BLaER1 (cell line): Measurements from ENCODE around the gene BUD13.

Experiments used
- H3K27ac ChIP-seq: shearing (Covaris generic); formaldehyde crosslinking; 2 replicates; pipeline ENCODE4 v1.8.1; 2022
- H3K27me3 ChIP-seq: shearing (Covaris generic); formaldehyde crosslinking; 2 replicates; pipeline ENCODE4 v1.8.1; 2022
- H3K36me3 ChIP-seq: shearing (Covaris generic); formaldehyde crosslinking; 2 replicates; pipeline ENCODE4 v1.8.1; 2022
- H3K4me1 ChIP-seq: shearing (Covaris generic); formaldehyde crosslinking; 2 replicates; pipeline ENCODE4 v1.8.1; 2022
- H3K4me2 ChIP-seq: shearing (Covaris generic); formaldehyde crosslinking; 2 replicates; pipeline ENCODE4 v1.8.1; 2022
- H3K4me3 ChIP-seq: shearing (Covaris generic); formaldehyde crosslinking; 2 replicates; pipeline ENCODE4 v1.8.1; 2022
- H3K9ac ChIP-seq: shearing (Covaris generic); formaldehyde crosslinking; 2 replicates; pipeline ENCODE4 v1.8.1; 2022
- H3K9me3 ChIP-seq: shearing (Covaris generic); formaldehyde crosslinking; 2 replicates; pipeline ENCODE4 v1.8.1; 2022
- H4K20me1 ChIP-seq: shearing (Covaris generic); formaldehyde crosslinking; 2 replicates; pipeline ENCODE4 v1.8.1; 2022
- Cebpa-rat ChIP-seq: shearing (Covaris generic); IDR thresholded peaks from 2 replicates; pipeline ENCODE4 v1.8.1; 2022

The BUD13 gene

DNA sequence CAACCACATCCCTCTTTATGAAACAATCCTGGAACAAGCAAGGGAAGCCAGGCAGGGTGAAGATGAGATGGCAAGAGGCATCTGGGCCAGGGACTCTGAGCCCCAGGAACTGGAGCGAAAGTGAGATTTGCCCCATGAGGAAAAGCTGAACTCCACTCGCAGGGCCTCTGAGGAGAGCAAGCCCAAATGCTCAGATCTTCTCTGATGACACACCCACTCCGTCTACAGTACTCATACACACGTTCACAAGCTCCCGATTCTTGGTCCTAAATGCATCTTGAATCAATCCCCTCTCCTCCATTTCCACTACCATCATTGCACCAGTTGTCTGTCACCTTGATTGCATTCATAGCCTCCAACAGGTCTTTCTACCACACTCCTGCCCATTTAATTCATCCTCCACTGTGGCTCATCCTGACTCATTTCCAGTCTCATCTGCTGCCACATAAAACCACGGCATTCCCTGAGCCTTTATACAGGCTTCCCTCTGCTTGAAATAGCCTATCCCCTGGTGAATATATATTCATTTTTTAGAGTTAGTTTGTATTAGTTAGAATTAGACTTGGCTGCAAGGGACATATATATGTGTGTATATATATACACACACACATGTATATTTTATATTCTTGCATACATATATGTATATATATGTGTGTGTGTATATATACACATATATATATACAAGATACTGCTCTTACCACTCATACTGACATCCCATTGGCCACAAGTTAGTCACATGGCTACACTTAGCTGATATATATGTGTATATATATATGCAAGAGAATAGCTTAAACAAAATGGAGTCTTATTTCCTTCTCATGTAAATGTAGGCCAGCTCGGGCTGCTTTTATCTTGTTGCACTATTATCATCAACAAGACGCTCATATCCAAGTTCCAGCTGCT, 20.3 kb upstream of the BUD13 start:
- TF ChIP-seq Cebpa-rat, result no peak
- Histone ChIP-seq H3K36me3 (no peaks in the 10 kb centered on the region), H3K4me3 (no peak overlapping the region), H3K9ac (no peak overlapping the region), H3K9me3 (no peaks in the 10 kb centered on the region), H3K27ac (no peak overlapping the region), H3K4me1 (peaks cover 10% of the 10 kb centered on the region), H3K27me3 (no peaks in the 10 kb centered on the region), H4K20me1 (no peaks in the 10 kb centered on the region), H3K4me2 (no peak overlapping the region)

DNA sequence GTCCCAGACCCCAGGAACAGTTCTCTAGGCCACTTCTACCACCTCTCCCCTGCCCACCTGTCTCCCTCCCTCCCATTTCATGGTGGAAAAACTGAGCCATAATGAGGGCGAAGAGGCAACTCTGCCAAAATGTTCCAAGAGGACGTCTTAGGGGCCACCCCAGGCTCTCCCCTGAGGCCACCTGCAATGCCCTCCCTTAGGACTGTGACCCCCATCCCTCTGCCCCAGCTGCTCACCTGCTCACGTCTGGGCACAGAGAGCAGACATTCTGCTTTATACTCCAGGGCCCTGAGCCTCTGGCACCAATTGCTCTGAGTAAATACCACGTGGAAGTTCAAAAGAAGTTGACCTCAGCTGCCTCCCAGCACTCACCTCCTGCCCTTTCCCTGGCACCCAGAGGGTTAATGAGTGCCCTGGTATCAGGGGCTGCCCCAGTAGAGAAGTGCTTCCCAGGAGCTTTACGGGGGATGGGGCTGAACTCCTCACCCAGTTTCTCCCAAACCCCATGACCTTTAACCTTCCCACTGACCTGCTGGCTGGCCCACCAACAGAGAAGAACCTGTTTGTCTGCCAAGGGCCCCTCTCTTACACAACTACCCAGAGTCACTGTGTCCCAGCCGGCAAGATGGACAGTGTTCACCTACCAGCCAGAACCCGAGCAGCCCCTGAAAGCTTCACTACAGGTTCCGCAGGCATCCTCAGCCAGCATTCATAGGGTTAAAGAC, 19.5 kb upstream of the BUD13 start:
- Histone ChIP-seq H4K20me1 (no peaks in the 10 kb centered on the region), H3K27me3 (no peaks in the 10 kb centered on the region), H3K4me3 (no peak overlapping the region), H3K27ac (no peak overlapping the region), H3K9me3 (no peaks in the 10 kb centered on the region), H3K36me3 (no peaks in the 10 kb centered on the region), H3K9ac (no peak overlapping the region), H3K4me1 (peaks cover 11% of the 10 kb centered on the region), H3K4me2 (no peak overlapping the region)
- no peak for TF ChIP-seq Cebpa-rat

DNA sequence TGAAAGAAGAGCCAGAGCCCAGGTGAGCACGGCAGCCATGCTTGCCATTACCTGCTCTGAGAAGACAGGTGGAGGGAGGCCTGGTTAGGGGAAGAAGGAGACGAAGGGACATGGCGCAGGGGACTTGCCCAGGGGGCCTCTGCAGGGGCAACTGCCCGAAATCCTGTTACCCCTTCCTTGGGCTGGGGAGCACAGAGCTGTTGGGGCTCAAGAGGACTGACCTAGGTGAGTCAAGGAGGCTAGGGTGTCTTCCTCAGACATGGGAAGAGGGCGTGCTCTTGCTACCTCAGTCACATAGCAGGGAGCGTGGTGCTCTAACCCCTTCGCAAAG, 19.0 kb upstream of the BUD13 start, which contains the start of gene APOA5:
Gene APOA5, minus strand, starts transcription at position 67 of the 331 bp plus-strand sequence. Its CDS starts 19 bp downstream, at position 48.
- Histone ChIP-seq H3K27me3 (no peaks in the 10 kb centered on the region), H3K27ac (no peak within 1 kb of the TSS), H3K4me2 (peak within 1 kb of the TSS; percentile 7; the same call in 1 of the 2 replicates), H3K9ac (no peak within 1 kb of the TSS), H3K36me3 (peaks cover 1% of the 10 kb centered on the region), H4K20me1 (no peaks in the 10 kb centered on the region), H3K4me1 (peaks cover 16% of the 10 kb centered on the region), H3K4me3 (no peak within 1 kb of the TSS), H3K9me3 (no peaks in the 10 kb centered on the region)
- TF ChIP-seq Cebpa-rat, result no peak

DNA sequence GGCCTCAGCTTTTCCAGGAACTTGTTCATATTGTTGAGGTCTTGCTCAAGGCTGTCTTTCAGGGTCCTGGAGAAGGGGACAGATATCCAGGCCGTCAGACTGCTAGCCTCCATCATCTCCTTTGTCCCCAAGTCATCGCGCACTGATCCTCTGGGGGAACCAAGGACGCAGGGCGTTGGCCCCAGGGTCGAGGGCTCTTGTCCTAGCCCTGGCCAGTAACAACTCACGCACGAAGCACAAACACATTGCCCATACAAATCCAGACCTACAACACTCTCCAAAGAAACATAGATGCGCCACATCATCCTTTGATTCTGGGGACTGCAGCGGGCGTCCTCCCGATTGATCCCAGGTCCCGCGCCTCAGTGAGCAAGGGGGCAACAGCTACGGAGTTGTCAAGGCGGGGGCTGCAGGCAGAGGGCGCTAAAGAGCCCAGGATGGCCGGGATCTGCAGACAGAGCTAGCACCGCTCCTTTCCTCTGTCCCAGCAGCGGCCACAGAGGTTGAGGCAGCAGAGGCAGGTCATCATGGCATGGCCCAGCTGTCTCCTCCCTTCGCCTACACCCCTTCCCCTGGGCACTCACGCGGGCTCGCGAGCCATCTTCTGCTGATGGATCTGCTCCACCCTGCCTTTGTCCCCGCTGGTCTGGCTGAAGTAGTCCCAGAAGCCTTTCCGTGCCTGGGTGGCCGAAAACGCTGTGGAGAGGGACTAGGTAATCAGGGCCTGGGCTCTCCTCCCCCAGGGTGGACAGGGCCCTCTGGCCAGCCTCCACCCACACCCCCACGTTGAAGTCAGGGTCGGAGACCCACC, 18.4 kb upstream of the BUD13 start:
- Histone ChIP-seq H4K20me1 (no peaks in the 10 kb centered on the region), H3K4me2 (peak overlapping the region; percentile 7; the same call in 1 of the 2 replicates), H3K4me3 (no peak overlapping the region), H3K27ac (no peak overlapping the region), H3K36me3 (peaks cover 7% of the 10 kb centered on the region), H3K27me3 (no peaks in the 10 kb centered on the region), H3K4me1 (peaks cover 22% of the 10 kb centered on the region), H3K9ac (no peak overlapping the region), H3K9me3 (no peaks in the 10 kb centered on the region)
- no peak for TF ChIP-seq Cebpa-rat

DNA sequence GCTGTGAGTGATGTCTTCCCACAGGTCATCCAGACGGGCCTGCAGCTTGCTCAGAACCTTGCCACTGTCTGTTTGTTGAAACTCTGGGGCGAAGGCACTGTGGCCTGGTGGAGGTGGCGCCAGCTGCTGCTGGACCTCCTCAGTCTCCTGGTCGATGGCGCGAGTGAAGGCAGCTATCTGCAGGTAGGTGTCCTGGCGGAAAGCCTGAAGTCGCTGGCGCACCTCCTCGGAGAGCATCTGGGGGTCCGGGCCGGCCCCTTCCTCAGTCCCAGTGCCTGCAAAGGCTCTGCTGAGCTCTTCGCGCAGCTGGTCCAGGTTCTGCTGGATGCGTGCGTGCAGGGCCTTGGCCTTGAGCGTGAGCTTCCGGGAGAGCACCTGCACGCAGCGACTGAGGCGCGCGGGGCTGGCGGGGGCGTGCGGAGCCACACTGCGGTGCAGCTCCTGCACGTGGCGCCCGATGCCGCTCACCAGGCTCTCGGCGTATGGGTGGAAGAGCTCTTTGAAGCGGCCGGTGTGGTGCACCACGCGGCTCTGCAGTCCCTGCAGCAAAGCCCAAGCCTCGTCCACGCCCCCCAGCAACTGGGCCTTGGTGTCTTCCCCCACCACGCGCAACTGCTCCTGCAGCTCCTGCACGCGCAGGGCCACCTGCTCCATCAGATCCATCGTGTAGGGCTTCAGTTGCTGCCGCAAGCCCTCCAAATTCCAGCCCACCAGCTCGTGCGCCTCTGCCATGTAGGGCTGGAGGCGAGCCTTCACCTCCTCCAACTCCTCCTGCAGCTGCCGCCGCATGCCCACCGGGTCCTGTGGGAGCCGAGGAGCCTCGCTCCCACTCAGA, 17.6 kb upstream of the BUD13 start:
- no peaks in the 10 kb centered on the region for H3K27me3 ChIP-seq
- H3K4me1 ChIP-seq, result peaks cover 25% of the 10 kb centered on the region
- peaks cover 15% of the 10 kb centered on the region for H3K36me3 ChIP-seq
- no peak for TF ChIP-seq Cebpa-rat
- no peak overlapping the region for H3K4me3 ChIP-seq
- H3K9ac ChIP-seq, result no peak overlapping the region
- no peak overlapping the region for H3K27ac ChIP-seq
- no peaks in the 10 kb centered on the region for H3K9me3 ChIP-seq
- no peak overlapping the region for H3K4me2 ChIP-seq
- no peaks in the 10 kb centered on the region for H4K20me1 ChIP-seq

DNA sequence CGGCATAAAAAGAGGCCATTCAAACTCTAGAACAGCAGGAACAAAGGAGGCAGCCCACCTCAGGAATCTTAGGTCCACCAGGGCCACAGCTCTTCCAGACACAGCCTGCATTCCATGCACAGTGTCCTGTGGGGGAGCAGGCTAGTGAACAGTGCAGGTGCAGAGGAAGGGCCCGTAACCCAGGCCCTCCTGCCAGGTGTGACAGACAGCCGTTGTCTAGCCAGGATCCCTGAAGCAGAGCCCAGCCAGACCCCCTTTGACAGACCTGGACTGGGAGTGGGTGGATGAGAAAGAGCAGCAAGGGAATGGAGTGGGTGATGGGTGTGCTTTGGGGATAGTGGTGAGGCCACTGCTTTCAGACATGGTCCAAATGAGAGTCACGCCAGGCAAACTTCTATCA, 16.2 kb upstream of the BUD13 start:
- Histone ChIP-seq H3K36me3 (peaks cover 29% of the 10 kb centered on the region), H3K4me1 (peaks cover 25% of the 10 kb centered on the region), H3K4me2 (peak overlapping the region; percentile 94), H3K9ac (no peak overlapping the region), H3K27ac (no peak overlapping the region), H3K27me3 (no peaks in the 10 kb centered on the region), H4K20me1 (no peaks in the 10 kb centered on the region), H3K9me3 (no peaks in the 10 kb centered on the region), H3K4me3 (no peak overlapping the region)
- TF ChIP-seq Cebpa-rat, result no peak

DNA sequence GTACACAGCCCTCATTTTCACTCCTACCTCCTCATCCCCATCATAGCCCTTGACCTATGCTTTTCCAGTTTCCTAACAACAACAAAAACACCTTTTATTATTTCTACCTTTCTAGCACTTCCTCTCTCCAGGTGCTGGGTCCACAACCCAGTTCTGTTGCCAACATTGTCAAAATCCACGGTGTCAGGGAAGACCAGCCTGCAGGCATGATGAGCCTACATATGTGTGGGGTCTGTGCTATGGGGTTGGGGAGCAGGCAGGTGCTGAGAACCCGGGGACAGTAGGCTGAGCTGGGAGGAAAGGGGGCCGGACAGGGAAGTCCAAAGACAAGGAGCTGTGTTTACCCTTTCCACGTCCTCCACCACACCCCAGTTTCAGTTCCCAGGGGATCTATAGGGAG, 15.7 kb upstream of the BUD13 start:
- peak overlapping the region; percentile 94 for H3K4me2 ChIP-seq
- no peaks in the 10 kb centered on the region for H3K9me3 ChIP-seq
- no peaks in the 10 kb centered on the region for H3K27me3 ChIP-seq
- no peak for TF ChIP-seq Cebpa-rat
- peaks cover 25% of the 10 kb centered on the region for H3K4me1 ChIP-seq
- H3K36me3 ChIP-seq, result peaks cover 34% of the 10 kb centered on the region
- H3K27ac ChIP-seq, result peak overlapping the region; percentile 84
- H3K9ac ChIP-seq, result peak overlapping the region; percentile 90
- no peaks in the 10 kb centered on the region for H4K20me1 ChIP-seq
- H3K4me3 ChIP-seq, result peak overlapping the region; percentile 96

DNA sequence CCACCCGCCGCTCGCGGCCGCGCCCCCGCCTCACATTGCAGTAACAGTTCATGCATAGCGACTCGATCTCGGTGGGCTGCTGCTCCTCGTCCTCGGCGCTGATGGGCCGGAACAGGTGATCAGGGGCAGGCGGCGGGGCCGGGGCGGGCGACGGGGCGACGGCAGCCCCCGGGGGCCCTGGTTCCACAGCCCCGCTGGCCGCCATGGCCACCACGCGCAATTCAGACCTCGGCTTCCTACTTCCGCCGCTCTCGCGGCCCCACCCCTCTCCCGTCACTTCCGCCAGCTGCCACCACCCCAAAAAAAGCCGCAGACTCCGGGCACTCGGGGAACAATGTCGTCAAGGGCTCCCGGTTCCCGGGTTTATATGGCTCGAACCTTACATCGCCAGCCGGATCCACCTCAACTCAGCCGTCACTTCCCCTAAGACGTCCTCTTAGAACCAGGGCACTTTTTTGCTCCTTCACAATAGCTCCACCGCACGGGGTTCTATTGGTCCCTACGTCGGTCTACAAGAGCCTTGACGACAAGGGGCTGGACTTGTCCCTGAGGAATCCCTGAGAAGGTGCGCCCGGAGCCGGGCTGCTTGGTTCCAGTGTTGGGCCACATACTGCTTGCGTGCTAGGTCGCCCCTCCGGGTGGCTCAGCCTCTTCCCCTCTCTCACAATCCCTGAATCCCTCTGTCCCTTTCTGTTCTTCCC, 15.1 kb upstream of the BUD13 start, which contains the start of gene ZPR1:
Gene ZPR1, minus strand, starts transcription at position 238 of the 701 bp plus-strand sequence. Its CDS starts 33 bp downstream, at position 205.
- no peak for TF ChIP-seq Cebpa-rat
- Histone ChIP-seq H3K36me3 (peaks cover 40% of the 10 kb centered on the region), H3K9ac (peak within 1 kb of the TSS; percentile 90), H3K4me1 (peaks cover 25% of the 10 kb centered on the region), H3K9me3 (no peaks in the 10 kb centered on the region), H3K4me3 (peak within 1 kb of the TSS; percentile 96), H3K4me2 (peak within 1 kb of the TSS; percentile 94), H3K27me3 (no peaks in the 10 kb centered on the region), H4K20me1 (no peaks in the 10 kb centered on the region; the same call in 1 of the 2 replicates), H3K27ac (peak within 1 kb of the TSS; percentile 84)
